NCI-H2029 treated with DMSO at 0.1 percent for 48 hours (cell line): ENCODE results near the gene GLYATL3.
A peak's percentile ranks its signal among the peaks of the same experiment; 100 is the strongest.

Experiments
- DNase-seq: peaks from one replicate; lab custom pipeline; 2025; lab: John Stamatoyannopoulos, UW

Gene GLYATL3

GRCh38 chr6:49548613-49549304 is 49.0 kb downstream of the GLYATL3 start:
- no peak for DNase-seq

- no peak for DNase-seq
Measured at GRCh38 chr6:49549691-49550491, 50.2 kb downstream of the GLYATL3 start.

GRCh38 chr6:49550492-49551077 is 50.9 kb downstream of the GLYATL3 start, which contains the start of gene C6orf141:
Gene C6orf141 (plus strand): TSS chr6:49550668. CDS start chr6:49550793, 125 bp downstream.
- DNase-seq, result peak; percentile 79

GRCh38 chr6:49551078-49551865 is 51.5 kb downstream of the GLYATL3 start:
- no peak for DNase-seq

- no peak for DNase-seq
Measured at GRCh38 chr6:49551866-49552129, 52.1 kb downstream of the GLYATL3 start.

GRCh38 chr6:49552596-49552995 is 52.9 kb downstream of the GLYATL3 start:
- no peak for DNase-seq

GRCh38 chr6:49553384-49553783 is 53.7 kb downstream of the GLYATL3 start:
- DNase-seq, result no peak

- no peak for DNase-seq
Measured at GRCh38 chr6:49555951-49556350, 56.2 kb downstream of the GLYATL3 start.

- peak; percentile 70 for DNase-seq
Measured at GRCh38 chr6:49556429-49556837, 56.7 kb downstream of the GLYATL3 start.

GRCh38 chr6:49557177-49557576 is 57.5 kb downstream of the GLYATL3 start:
- DNase-seq, result peak; percentile 14

- no peak for DNase-seq
Measured at GRCh38 chr6:49558238-49558637, 58.5 kb downstream of the GLYATL3 start.

GRCh38 chr6:49563006-49563886 is 63.5 kb downstream of the GLYATL3 start:
- no peak for DNase-seq

- no peak for DNase-seq
Measured at GRCh38 chr6:49564552-49564951, 64.8 kb downstream of the GLYATL3 start.

- no peak for DNase-seq
Measured at GRCh38 chr6:49565261-49565660, 65.5 kb downstream of the GLYATL3 start.

- DNase-seq, result no peak
Measured at GRCh38 chr6:49565855-49566254, 66.1 kb downstream of the GLYATL3 start.

- DNase-seq, result no peak
Measured at GRCh38 chr6:49570474-49571079, 70.9 kb downstream of the GLYATL3 start.

- no peak for DNase-seq
Measured at GRCh38 chr6:49576618-49577017, 76.9 kb downstream of the GLYATL3 start.
